ENCODE results near the gene ALDH3B2. TPM values are rescaled to one million over a fixed set of nuclear protein-coding genes. Genes with fewer than 3 reads are reported as not detected.

Gene ALDH3B2
- total RNA-seq, 1 experiment from 2014 or later = not detected

- no peaks in the 10 kb centered on the region for H3K23me2 ChIP-seq (ENCODE audit: insufficient read length, low read depth, low read length, poor library complexity, severe bottlenecking)
- peak overlapping the region; percentile 72 to 85 for H3K4me3 Mint-ChIP-seq
- WGBS (ENCODE audit: extremely low coverage, insufficient read length, low lambda C conversion rate) = no CpG with 5 or more reads among the region's 16 CpGs
- no peaks in the 10 kb centered on the region for H4K20me1 ChIP-seq (ENCODE audit: control insufficient read depth, insufficient read depth, insufficient read length)
- no peak overlapping the region for H4K5ac ChIP-seq (ENCODE audit: insufficient read length, low read depth, low read length)
- TF ChIP-seq CTCF (conservative IDR thresholded peaks at IDR 0.05) = no peak; the same call in 2 of the 3 replicates
- H3K79me2 ChIP-seq (ENCODE audit: insufficient read depth, low read length) = no peaks in the 10 kb centered on the region
- H2BK20ac ChIP-seq (ENCODE audit: low read depth, low read length, poor library complexity, severe bottlenecking) = no peak overlapping the region
- H4K8ac ChIP-seq (replicated peaks; ENCODE audit: insufficient read length, low read depth, low read length) = no peak overlapping the region
- no peak overlapping the region for H3K23ac ChIP-seq (ENCODE audit: insufficient read length, low read depth, low read length)
- no peak overlapping the region for H3K9ac ChIP-seq (ENCODE audit: extremely low read depth, insufficient read length, low read length)
- peak overlapping the region; percentile 67 to 94 (median 88); a peak in 6 of 7 replicates for H3K27ac Mint-ChIP-seq
- peak overlapping the region; percentile 38 for H3K4me2 ChIP-seq (ENCODE audit: insufficient read depth, insufficient read length, low read length)
- no peak overlapping the region for H3K56ac ChIP-seq (ENCODE audit: insufficient read length, low read depth, low read length)
- no peak overlapping the region for H2BK5ac ChIP-seq (ENCODE audit: insufficient read length, low read length)
- no peak overlapping the region for H2BK12ac ChIP-seq (ENCODE audit: insufficient read length, low read depth, low read length)
- no peak overlapping the region for H3K27ac ChIP-seq (ENCODE audit: insufficient read length, low read depth, low read length)
- H3K27me3 ChIP-seq (ENCODE audit: insufficient read depth, low read length) = no peaks in the 10 kb centered on the region
- H3K4me1 Mint-ChIP-seq = peaks cover 28 to 33% of the 10 kb centered on the region in 2 experiments
- H3K4ac ChIP-seq (ENCODE audit: low read depth, low read length) = no peak overlapping the region
- peak overlapping the region; percentile 54 for H3K18ac ChIP-seq (ENCODE audit: insufficient read length, low read depth, low read length)
- H3K14ac ChIP-seq (ENCODE audit: insufficient read depth, low read length) = no peak overlapping the region; the same call in 1 of the 2 replicates
- peaks cover 27% of the 10 kb centered on the region for H3K27me3 Mint-ChIP-seq (ENCODE audit: low read depth)
- H3T11ph ChIP-seq (ENCODE audit: low read length) = no peak overlapping the region
- no peak overlapping the region for H2AFZ ChIP-seq (ENCODE audit: low read length)
- peaks cover 0 to 3% of the 10 kb centered on the region in 2 experiments; a peak in 2 of 5 replicates for H3K9me3 Mint-ChIP-seq
- H3K4me1 ChIP-seq (ENCODE audit: insufficient read depth, low read length) = no peaks in the 10 kb centered on the region; the same call in 1 of the 2 replicates
- no peaks in the 10 kb centered on the region for H3K79me1 ChIP-seq (ENCODE audit: insufficient read depth, low read depth, low read length, poor library complexity, severe bottlenecking)
- no peaks in the 10 kb centered on the region for H3K9me3 ChIP-seq (ENCODE audit: control insufficient read depth, low read depth, low read length)
- no peak for DNase-seq
- no peak overlapping the region for H2BK15ac ChIP-seq (ENCODE audit: low read depth, low read length)
- no peak overlapping the region for H4K91ac ChIP-seq (ENCODE audit: insufficient read length, low read depth, low read length)
- H3K36me3 Mint-ChIP-seq (ENCODE audit: insufficient read depth in 1 of 3, low read depth in 3 of 3) = peaks cover 11 to 17% (median 15%) of the 10 kb centered on the region in 3 experiments
- H2BK120ac ChIP-seq (ENCODE audit: low read depth, low read length, poor library complexity, severe bottlenecking) = no peak overlapping the region
- H2AK5ac ChIP-seq (ENCODE audit: insufficient read length, low read length) = no peak overlapping the region
These were observed 43.5 kb downstream of the ALDH3B2 start for GRCh38 chr11:67630943-67631331.
